Mesendoderm (in vitro differentiated cells): ENCODE results near the gene HAL.
A peak's percentile ranks its signal among the peaks of the same experiment; 100 is the strongest.

Source experiments
- DNase-seq: peaks from one replicate; pipeline ENCODE4 v3.0.0; 2013
- H2AK5ac ChIP-seq: 2 replicates; pipeline ENCODE4 v1.6.1; 2013; ENCODE audit warnings: low read length, inconsistent platforms
- H2BK120ac ChIP-seq: 2 replicates; pipeline ENCODE4 v1.6.1; 2013; ENCODE audit warnings: low read depth, mild to moderate bottlenecking, low read length, moderate library complexity, mixed read lengths
- H2BK15ac ChIP-seq: replicated peaks from 2 replicates; pipeline ENCODE4 v1.6.1; 2013; ENCODE audit warnings: low read depth, mild to moderate bottlenecking, moderate library complexity
- H2BK5ac ChIP-seq: 2 replicates; pipeline ENCODE4 v1.6.1; 2013; ENCODE audit warnings: low read length, inconsistent platforms
- H3K18ac ChIP-seq: 2 replicates; pipeline ENCODE4 v1.6.1; 2013; ENCODE audit warnings: mild to moderate bottlenecking, low read length, mixed read lengths
- H3K23ac ChIP-seq: one replicate; pipeline ENCODE4 v1.6.1; 2013; ENCODE audit warnings: low read length
- H3K27ac ChIP-seq: 2 replicates; pipeline ENCODE4 v1.5.1; 2013; ENCODE audit warnings: low read depth, mild to moderate bottlenecking, inconsistent platforms, low read length, moderate library complexity
- H3K27me3 ChIP-seq: 2 replicates; pipeline ENCODE4 v1.6.1; 2013; ENCODE audit warnings: low read length, control low read depth, mild to moderate bottlenecking, inconsistent platforms; ENCODE audit not compliant: insufficient read depth, poor library complexity
- H3K36me3 ChIP-seq: 2 replicates; pipeline ENCODE4 v1.6.1; 2013; ENCODE audit warnings: low read length, inconsistent platforms; ENCODE audit not compliant: control insufficient read depth, insufficient read depth
- H3K4ac ChIP-seq: one replicate; pipeline ENCODE4 v1.6.1; 2013; ENCODE audit warnings: low read depth, mild to moderate bottlenecking, low read length, moderate library complexity
- H3K4me1 ChIP-seq: 2 replicates; pipeline ENCODE4 v1.6.1; 2013; ENCODE audit warnings: low read depth, low read length, inconsistent platforms; ENCODE audit not compliant: control insufficient read depth
- H3K4me2 ChIP-seq: 2 replicates; pipeline ENCODE4 v1.6.1; 2013; ENCODE audit warnings: low read length
- H3K4me3 ChIP-seq: 2 replicates; pipeline ENCODE4 v1.5.1; 2013; ENCODE audit warnings: mild to moderate bottlenecking, low read length
- H3K56ac ChIP-seq: one replicate; pipeline ENCODE4 v1.6.1; 2013; ENCODE audit warnings: low read length
- H3K79me1 ChIP-seq: 2 replicates; pipeline ENCODE4 v1.6.1; 2013; ENCODE audit warnings: low read length, inconsistent platforms
- H3K79me2 ChIP-seq: 2 replicates; pipeline ENCODE4 v1.6.1; 2013; ENCODE audit warnings: mild to moderate bottlenecking, low read length; ENCODE audit not compliant: control insufficient read depth, insufficient read depth
- H3K9ac ChIP-seq: 2 replicates; pipeline ENCODE4 v1.6.1; 2013; ENCODE audit warnings: low read length, inconsistent platforms
- H4K5ac ChIP-seq: one replicate; pipeline ENCODE4 v1.6.1; 2013; ENCODE audit warnings: low read length
- H4K8ac ChIP-seq: one replicate; pipeline ENCODE4 v1.6.1; 2013; ENCODE audit warnings: low read depth, mild to moderate bottlenecking, control low read depth, low read length, moderate library complexity
- WGBS: extraction: QIAGEN DNeasy Blood & Tissue Kit; methylation state at CpG from one replicate; pipeline ENCODE4 v1.1.7; 2013; ENCODE audit warnings: low lambda C conversion rate, missing lambda C conversion rate; ENCODE audit not compliant: insufficient coverage; ENCODE audit errors: extremely low coverage; 5-methylcytosine and 5-hydroxymethylcytosine counted together

Gene HAL

GRCh38 chr12:96040305-96041133 lies 44.4 kb upstream of the HAL start:
- Histone ChIP-seq H3K4me3 (no peak overlapping the region), H2BK15ac (no peak overlapping the region), H3K4me1 (no peaks in the 10 kb centered on the region), H3K9ac (no peak overlapping the region), H3K4me2 (no peak overlapping the region), H4K5ac (no peak overlapping the region), H4K8ac (no peak overlapping the region), H3K56ac (no peak overlapping the region), H3K27me3 (no peaks in the 10 kb centered on the region), H3K4ac (no peak overlapping the region), H3K27ac (no peak overlapping the region), H3K18ac (no peak overlapping the region), H3K79me1 (no peaks in the 10 kb centered on the region), H2AK5ac (no peak overlapping the region), H2BK120ac (no peak overlapping the region), H2BK5ac (no peak overlapping the region), H3K36me3 (no peaks in the 10 kb centered on the region), H3K79me2 (no peaks in the 10 kb centered on the region), H3K23ac (no peak overlapping the region)
- peak; percentile 71 for DNase-seq
- no CpG with 5 or more reads among the region's 3 CpGs for WGBS

- no peak for DNase-seq
- H3K79me1 ChIP-seq: peaks cover 1% of the 10 kb centered on the region
- no peaks in the 10 kb centered on the region for H3K36me3 ChIP-seq
- H2AK5ac ChIP-seq: no peak overlapping the region
- H3K27ac ChIP-seq: no peak overlapping the region
- no CpG with 5 or more reads among the region's 3 CpGs for WGBS
- no peaks in the 10 kb centered on the region for H3K79me2 ChIP-seq
- H3K9ac ChIP-seq: no peak overlapping the region
- H3K4me2 ChIP-seq: no peak overlapping the region
- no peaks in the 10 kb centered on the region for H3K4me1 ChIP-seq
- H3K4me3 ChIP-seq: no peak overlapping the region
- H3K56ac ChIP-seq: no peak overlapping the region
- no peaks in the 10 kb centered on the region for H3K27me3 ChIP-seq
- no peak overlapping the region for H2BK15ac ChIP-seq
- no peak overlapping the region for H3K23ac ChIP-seq
- H4K5ac ChIP-seq: no peak overlapping the region
- H3K18ac ChIP-seq: no peak overlapping the region
- no peak overlapping the region for H2BK5ac ChIP-seq
- no peak overlapping the region for H2BK120ac ChIP-seq
- H4K8ac ChIP-seq: no peak overlapping the region
- no peak overlapping the region for H3K4ac ChIP-seq
Observed at GRCh38 chr12:96039516-96039915, 43.4 kb upstream of the HAL start.

DNA sequence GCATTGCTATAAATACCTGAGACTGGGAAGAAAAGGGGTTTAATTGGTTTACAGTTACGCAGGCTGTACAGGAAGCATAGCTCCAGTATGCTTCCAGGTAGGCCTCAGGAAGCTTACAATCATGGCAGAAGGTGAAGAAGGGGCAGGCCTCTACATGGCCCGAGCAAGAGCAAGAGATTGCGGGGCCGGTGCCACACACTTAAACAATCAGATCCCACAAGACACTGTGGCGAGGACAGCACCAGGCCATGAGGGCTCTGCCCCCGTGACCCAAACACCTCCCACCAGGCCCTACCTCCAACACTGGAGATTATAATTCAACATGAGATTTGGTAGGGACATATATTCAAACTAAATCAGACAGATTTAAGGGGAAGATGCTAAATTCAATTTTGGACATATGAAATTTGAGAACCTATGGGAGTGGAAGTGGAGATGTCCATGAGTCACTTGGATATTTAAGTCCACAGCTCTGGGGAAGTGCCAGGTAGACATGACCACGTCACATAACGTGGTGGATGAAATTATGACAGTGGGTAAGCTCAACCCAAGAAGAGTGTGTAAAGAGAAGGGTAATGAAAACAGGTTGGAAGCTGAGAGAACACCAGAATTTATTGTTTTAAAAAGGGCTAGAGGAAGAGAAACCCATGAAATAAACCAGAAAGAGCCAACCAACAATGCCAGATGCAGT lies 40.8 kb upstream of the HAL start:
- no peak overlapping the region for H2BK15ac ChIP-seq
- H3K79me1 ChIP-seq: peaks cover 3% of the 10 kb centered on the region
- no peaks in the 10 kb centered on the region for H3K27me3 ChIP-seq
- no peak overlapping the region for H4K5ac ChIP-seq
- H3K23ac ChIP-seq: no peak overlapping the region
- DNase-seq: no peak
- no peak overlapping the region for H2BK120ac ChIP-seq
- H3K56ac ChIP-seq: no peak overlapping the region
- no peak overlapping the region for H3K9ac ChIP-seq
- no peak overlapping the region for H2BK5ac ChIP-seq
- H3K27ac ChIP-seq: no peak overlapping the region
- WGBS: no CpG with 5 or more reads among the region's 8 CpGs
- no peak overlapping the region for H2AK5ac ChIP-seq
- no peak overlapping the region for H3K4me2 ChIP-seq
- no peak overlapping the region for H3K18ac ChIP-seq
- no peak overlapping the region for H4K8ac ChIP-seq
- no peaks in the 10 kb centered on the region for H3K79me2 ChIP-seq
- no peaks in the 10 kb centered on the region for H3K36me3 ChIP-seq
- H3K4me1 ChIP-seq: no peaks in the 10 kb centered on the region
- H3K4me3 ChIP-seq: no peak overlapping the region
- no peak overlapping the region for H3K4ac ChIP-seq

- H3K27ac ChIP-seq: peak within 1 kb of the TSS; percentile 47
- peak; percentile 100 for DNase-seq
- peak within 1 kb of the TSS; percentile 94 for H3K9ac ChIP-seq
- no peaks in the 10 kb centered on the region for H3K4me1 ChIP-seq
- H3K4ac ChIP-seq: no peak within 1 kb of the TSS
- H4K8ac ChIP-seq: no peak within 1 kb of the TSS
- peak within 1 kb of the TSS; percentile 97 for H3K56ac ChIP-seq
- peak within 1 kb of the TSS; percentile 90 for H3K23ac ChIP-seq
- H3K18ac ChIP-seq: peak within 1 kb of the TSS; percentile 5
- peak within 1 kb of the TSS; percentile 53 for H3K4me2 ChIP-seq
- H2BK5ac ChIP-seq: no peak within 1 kb of the TSS
- H2AK5ac ChIP-seq: no peak within 1 kb of the TSS
- no CpG with 5 or more reads among the region's 55 CpGs for WGBS
- no peaks in the 10 kb centered on the region for H3K27me3 ChIP-seq
- H3K4me3 ChIP-seq: peak within 1 kb of the TSS; percentile 98
- H3K36me3 ChIP-seq: no peaks in the 10 kb centered on the region
- H3K79me1 ChIP-seq: peaks cover 3% of the 10 kb centered on the region
- H4K5ac ChIP-seq: no peak within 1 kb of the TSS
- no peaks in the 10 kb centered on the region for H3K79me2 ChIP-seq
- H2BK15ac ChIP-seq: no peak within 1 kb of the TSS
- no peak within 1 kb of the TSS for H2BK120ac ChIP-seq
Observed at GRCh38 chr12:96035283-96036236, 39.4 kb upstream of the HAL start, which contains the start of gene LTA4H. LTA4H (minus strand) TSS chr12:96035587; CDS start chr12:96035519, 68 bp downstream.

GRCh38 chr12:96034621-96035282 lies 38.6 kb upstream of the HAL start:
- H3K27ac ChIP-seq: no peak overlapping the region
- H3K23ac ChIP-seq: no peak overlapping the region
- H3K56ac ChIP-seq: peak overlapping the region; percentile 97
- no peak overlapping the region for H2AK5ac ChIP-seq
- peak overlapping the region; percentile 5 for H3K18ac ChIP-seq
- H3K4me3 ChIP-seq: peak overlapping the region; percentile 98
- no peak overlapping the region for H2BK120ac ChIP-seq
- no peaks in the 10 kb centered on the region for H3K79me2 ChIP-seq
- no peak overlapping the region for H4K8ac ChIP-seq
- no CpG with 5 or more reads among the region's 25 CpGs for WGBS
- no peak overlapping the region for H2BK5ac ChIP-seq
- H3K4me1 ChIP-seq: no peaks in the 10 kb centered on the region
- no peak overlapping the region for H2BK15ac ChIP-seq
- H3K9ac ChIP-seq: peak overlapping the region; percentile 94
- H3K4me2 ChIP-seq: peak overlapping the region; percentile 43
- H3K79me1 ChIP-seq: peaks cover 5% of the 10 kb centered on the region
- no peaks in the 10 kb centered on the region for H3K27me3 ChIP-seq
- H3K4ac ChIP-seq: no peak overlapping the region
- H4K5ac ChIP-seq: no peak overlapping the region
- DNase-seq: peak; percentile 57
- no peaks in the 10 kb centered on the region for H3K36me3 ChIP-seq
